Caco-2 (cell line): ENCODE data around the gene PPP2R2B. TPM values are rescaled to one million over a fixed set of nuclear protein-coding genes. Genes with fewer than 3 reads are reported as not detected.

ENCODE experiments used
- BruUV-seq: library from RNA; stranded (reverse); fragments of 400-500 nt; replicated peaks from 2 replicates; lab custom pipeline; 2021; lab: Mats Ljungman, UMichigan
- CTCF ChIA-PET: fragments of 300-600 bp; sonication (Branson Sonifier 250); formaldehyde crosslinking; loops from one replicate; lab custom pipeline; 2022; ENCODE audit warnings: antibody characterized with exemption; lab: Charles Lee
- POLR2A ChIA-PET: fragments of 300-600 bp; sonication (Branson Sonifier 250); formaldehyde crosslinking; loops from one replicate; lab custom pipeline; 2022; ENCODE audit warnings: antibody characterized with exemption; lab: Charles Lee
- DNase-seq, 2 experiments: peaks; one replicate each; pipeline versions ENCODE4 v3.0.0 to v3.0.0-alpha.2; 2020 to 2022
- H3K27me3 ChIP-seq: replicated peaks from 2 replicates; pipeline ENCODE4 v1.6.0; 2011; ENCODE audit warnings: low read length; ENCODE audit not compliant: control insufficient read depth, insufficient read depth
- H3K36me3 ChIP-seq: 2 replicates; pipeline ENCODE4 v1.5.1; 2011; ENCODE audit warnings: low read length; ENCODE audit not compliant: control insufficient read depth, insufficient read depth
- H3K4me1 ChIP-seq: fragments of 250-450 bp; sonication (Bioruptor Pico); 2 replicates; pipeline ENCODE4 v1.5.1; 2020; ENCODE audit warnings: mild to moderate bottlenecking
- H3K4me3 ChIP-seq: 2 replicates; pipeline ENCODE4 v1.5.1; 2011; ENCODE audit warnings: low read depth, mild to moderate bottlenecking, control low read depth, low read length
- H3K9me3 ChIP-seq: fragments of 250-450 bp; sonication (Bioruptor Pico); 2 replicates; pipeline ENCODE4 v1.5.1; 2020; ENCODE audit warnings: mild to moderate bottlenecking, moderate library complexity
- H3K27ac Mint-ChIP-seq: one replicate; pipeline ENCODE4 v1.8.0; 2022; ENCODE audit warnings: mixed read lengths; ENCODE audit not compliant: unreplicated experiment
- H3K27me3 Mint-ChIP-seq: one replicate; pipeline ENCODE4 v1.8.0; 2022; ENCODE audit warnings: mixed read lengths; ENCODE audit not compliant: insufficient read depth, unreplicated experiment
- H3K36me3 Mint-ChIP-seq: one replicate; pipeline ENCODE4 v1.8.0; 2022; ENCODE audit warnings: mild to moderate bottlenecking, mixed read lengths; ENCODE audit not compliant: insufficient read depth, unreplicated experiment
- H3K4me1 Mint-ChIP-seq: one replicate; pipeline ENCODE4 v1.8.0; 2022; ENCODE audit warnings: low read depth, mixed read lengths; ENCODE audit not compliant: unreplicated experiment
- H3K4me3 Mint-ChIP-seq: one replicate; pipeline ENCODE4 v1.8.0; 2022; ENCODE audit warnings: mild to moderate bottlenecking, moderate library complexity, mixed read lengths; ENCODE audit not compliant: unreplicated experiment
- H3K9me3 Mint-ChIP-seq: one replicate; pipeline ENCODE4 v1.8.0; 2022; ENCODE audit warnings: mixed read lengths; ENCODE audit not compliant: unreplicated experiment
- CTCF ChIP-seq, 2 experiments: fragments of 200-600 bp in 1 of 2; IDR thresholded peaks; 1 replicate in 1 of 2; 2 replicates in 1 of 2; pipeline versions ENCODE4 v1.5.1 to v1.8.0; 2011 to 2022; ENCODE audit warnings: antibody characterized with exemption in 1 of 2, control low read depth in 1 of 2, inconsistent platforms in 1 of 2, low read depth in 1 of 2, low read length in 1 of 2, mild to moderate bottlenecking in 1 of 2, moderate library complexity in 1 of 2; ENCODE audit not compliant: insufficient read depth in 1 of 2, severe bottlenecking in 1 of 2, unreplicated experiment in 1 of 2
- intact Hi-C: fragments of 100-400 bp; cut with micrococcal nuclease; formaldehyde crosslinking; loops from one replicate; pipeline ENCODE4 v1.10.0; 2022; ENCODE audit not compliant: unreplicated experiment
- total RNA-seq: library from RNA; stranded (reverse); gene quantifications from 2 replicates; pipeline ENCODE4 v1.2.3, GENCODE V29; 2022

PPP2R2B gene
- total RNA-seq, 1 experiment from 2014 or later = 9.8 TPM

- no peak overlapping the region for H3K4me3 ChIP-seq
- CTCF ChIA-PET = no interaction called here
- no peaks in the 10 kb centered on the region for H3K27me3 ChIP-seq
- Mint-ChIP-seq H3K36me3 (no peaks in the 10 kb centered on the region), H3K4me3 (no peak overlapping the region), H3K4me1 (peaks cover 4% of the 10 kb centered on the region), H3K27me3 (no peaks in the 10 kb centered on the region), H3K9me3 (no peaks in the 10 kb centered on the region), H3K27ac (no peak overlapping the region)
- no peaks in the 10 kb centered on the region for H3K36me3 ChIP-seq
- intact Hi-C loops = no loop called here
- POLR2A ChIA-PET = no interaction called here
- peaks cover 3% of the 10 kb centered on the region; the same call in 1 of the 2 replicates for H3K9me3 ChIP-seq
- H3K4me1 ChIP-seq = peaks cover 1% of the 10 kb centered on the region; the same call in 1 of the 2 replicates
- TF ChIP-seq CTCF (IDR thresholded peaks at IDR 0.05; ENCODE audit: insufficient read depth in 1 of 2, low read depth in 1 of 2, low read length in 1 of 2, severe bottlenecking in 1 of 2, unreplicated experiment in 1 of 2) = no peak
- no peak for DNase-seq
- no TSS peak for BruUV-seq
Observed at GRCh38 chr5:146599261-146599660, 279.3 kb downstream of the PPP2R2B start.

- Histone ChIP-seq H3K36me3 (no peaks in the 10 kb centered on the region), H3K4me1 (no peaks in the 10 kb centered on the region), H3K9me3 (no peaks in the 10 kb centered on the region), H3K4me3 (no peak overlapping the region), H3K27me3 (no peaks in the 10 kb centered on the region)
- Mint-ChIP-seq H3K36me3 (no peaks in the 10 kb centered on the region), H3K9me3 (no peaks in the 10 kb centered on the region), H3K27ac (no peak overlapping the region), H3K4me1 (no peaks in the 10 kb centered on the region), H3K4me3 (no peak overlapping the region), H3K27me3 (no peaks in the 10 kb centered on the region)
- peak in 1 of 2 experiments; percentile 24 for DNase-seq
- TF ChIP-seq CTCF (IDR thresholded peaks at IDR 0.05; ENCODE audit: insufficient read depth in 1 of 2, low read depth in 1 of 2, low read length in 1 of 2, severe bottlenecking in 1 of 2, unreplicated experiment in 1 of 2) = peak; percentile 30 to 36
- intact Hi-C loops = loop anchor here (1.0 kb wide), 2 partner anchors 27 to 352 kb away; no protein-coding TSS in a partner anchor
- BruUV-seq = no TSS peak
- POLR2A ChIA-PET = no interaction called here
- CTCF ChIA-PET = no interaction called here
Observed at GRCh38 chr5:146595088-146595487, 283.5 kb downstream of the PPP2R2B start.

- no peaks in the 10 kb centered on the region for H3K36me3 ChIP-seq
Observed at GRCh38 chr5:146592352-146592751, 286.2 kb downstream of the PPP2R2B start.

More at GRCh38 chr5:146592352-146592751, 286.2 kb downstream of the PPP2R2B start:
- Mint-ChIP-seq H3K4me1 (no peaks in the 10 kb centered on the region), H3K9me3 (no peaks in the 10 kb centered on the region), H3K27me3 (no peaks in the 10 kb centered on the region), H3K4me3 (no peak overlapping the region), H3K27ac (no peak overlapping the region), H3K36me3 (no peaks in the 10 kb centered on the region)
- CTCF ChIA-PET = no interaction called here
- no peaks in the 10 kb centered on the region for H3K4me1 ChIP-seq
- POLR2A ChIA-PET = no interaction called here
- intact Hi-C loops = no loop called here
- H3K4me3 ChIP-seq = no peak overlapping the region
- TF ChIP-seq CTCF (IDR thresholded peaks at IDR 0.05; ENCODE audit: insufficient read depth in 1 of 2, low read depth in 1 of 2, low read length in 1 of 2, severe bottlenecking in 1 of 2, unreplicated experiment in 1 of 2) = no peak
- BruUV-seq = no TSS peak
- DNase-seq = no peak
- H3K9me3 ChIP-seq = no peaks in the 10 kb centered on the region
- H3K27me3 ChIP-seq = no peaks in the 10 kb centered on the region
